Measurements from ENCODE around the gene AMD1.
"Not testable (repeated sequence)": the region's sequence is repeated elsewhere in the genome, so short reads cannot be mapped to it uniquely, and the experiment has no call there.

AMD1 gene

GRCh38 chr6:110897433-110897832, 22.8 kb downstream of the AMD1 start:
- H3K4me1 ChIP-seq (ENCODE audit: control insufficient read depth, insufficient read depth, low read length, unreplicated experiment): peaks cover 6% of the 10 kb centered on the region
- peaks cover 15% of the 10 kb centered on the region for H3K79me2 ChIP-seq (ENCODE audit: control insufficient read depth, insufficient read depth, low read length, unreplicated experiment)
- peaks cover 62% of the 10 kb centered on the region for H3K36me3 ChIP-seq (ENCODE audit: insufficient read depth, low read length)
- no peak overlapping the region for H2AFZ ChIP-seq (ENCODE audit: low read length, unreplicated experiment)
- no peak overlapping the region for H3K27ac ChIP-seq (ENCODE audit: low read depth, low read length)
- no peak overlapping the region for H3K4me3 ChIP-seq (ENCODE audit: low read depth, low read length)
- no peaks in the 10 kb centered on the region for H3K27me3 ChIP-seq (ENCODE audit: insufficient read depth, low read length)

DNA sequence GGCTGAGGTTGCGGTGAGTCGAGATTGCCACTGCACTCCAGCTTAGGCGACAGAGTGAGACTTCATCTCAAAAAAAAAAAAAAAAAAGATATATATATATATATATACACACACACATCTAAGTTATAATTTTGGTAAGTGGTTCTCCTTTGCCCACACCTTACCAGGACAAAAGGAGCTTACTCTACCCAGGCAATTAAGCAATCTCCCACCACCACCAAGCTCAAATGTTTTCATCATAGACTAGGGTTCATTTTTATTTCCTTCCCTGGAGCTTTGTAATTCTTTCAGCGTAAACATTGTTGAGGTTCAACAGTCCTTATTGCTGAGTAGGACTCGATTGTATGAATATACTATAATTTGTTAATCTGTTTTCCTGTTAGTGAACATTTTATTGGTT, 23.5 kb downstream of the AMD1 start:
- no peak overlapping the region for H3K27ac ChIP-seq (ENCODE audit: low read depth, low read length)
- H3K79me2 ChIP-seq (ENCODE audit: control insufficient read depth, insufficient read depth, low read length, unreplicated experiment): peaks cover 10% of the 10 kb centered on the region
- no peak overlapping the region for H3K4me3 ChIP-seq (ENCODE audit: low read depth, low read length)
- H2AFZ ChIP-seq (ENCODE audit: low read length, unreplicated experiment): no peak overlapping the region
- peaks cover 56% of the 10 kb centered on the region for H3K36me3 ChIP-seq (ENCODE audit: insufficient read depth, low read length)
- H3K4me1 ChIP-seq (ENCODE audit: control insufficient read depth, insufficient read depth, low read length, unreplicated experiment): peaks cover 6% of the 10 kb centered on the region
- no peaks in the 10 kb centered on the region for H3K27me3 ChIP-seq (ENCODE audit: insufficient read depth, low read length)

DNA sequence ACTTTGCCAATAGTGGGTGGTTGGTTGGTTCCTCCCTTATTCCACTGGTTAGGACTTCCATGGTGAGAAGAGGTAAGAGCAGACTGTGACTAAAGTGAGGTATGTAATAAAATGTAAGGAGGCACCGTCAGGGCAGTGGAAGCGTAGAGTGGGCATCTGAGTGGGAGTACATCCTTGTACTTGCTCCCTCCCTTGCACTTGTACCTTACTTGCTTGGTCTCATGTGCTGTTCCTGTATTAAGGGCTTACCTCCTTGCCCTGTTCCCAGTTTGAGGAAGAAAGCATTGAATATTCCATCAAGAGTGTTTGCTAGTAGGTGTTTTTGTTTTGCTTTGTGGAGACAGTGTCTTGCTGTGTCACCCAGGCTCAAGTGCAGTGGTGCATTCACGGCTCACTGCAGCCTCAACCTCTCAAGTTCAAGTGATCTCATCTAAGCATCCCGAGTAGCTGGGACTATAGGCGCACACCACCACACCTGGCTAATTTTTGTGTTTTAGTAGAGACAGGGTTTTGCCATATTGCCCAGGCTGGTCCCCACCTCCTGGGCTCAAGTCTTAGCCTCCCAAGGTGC, 25.5 kb downstream of the AMD1 start:
- no peaks in the 10 kb centered on the region for H3K27me3 ChIP-seq (ENCODE audit: insufficient read depth, low read length)
- peaks cover 43% of the 10 kb centered on the region for H3K36me3 ChIP-seq (ENCODE audit: insufficient read depth, low read length)
- no peak overlapping the region for H3K27ac ChIP-seq (ENCODE audit: low read depth, low read length)
- H3K79me2 ChIP-seq (ENCODE audit: control insufficient read depth, insufficient read depth, low read length, unreplicated experiment): no peaks in the 10 kb centered on the region
- peaks cover 6% of the 10 kb centered on the region for H3K4me1 ChIP-seq (ENCODE audit: control insufficient read depth, insufficient read depth, low read length, unreplicated experiment)
- no peak overlapping the region for H3K4me3 ChIP-seq (ENCODE audit: low read depth, low read length)
- no peak overlapping the region for H2AFZ ChIP-seq (ENCODE audit: low read length, unreplicated experiment)

- H3K27ac ChIP-seq (ENCODE audit: low read depth, low read length); H3K27me3 ChIP-seq (ENCODE audit: insufficient read depth, low read length); H3K4me3 ChIP-seq (ENCODE audit: low read depth, low read length); H3K4me1 ChIP-seq (ENCODE audit: control insufficient read depth, insufficient read depth, low read length, unreplicated experiment); H3K79me2 ChIP-seq (ENCODE audit: control insufficient read depth, insufficient read depth, low read length, unreplicated experiment); H2AFZ ChIP-seq (ENCODE audit: low read length, unreplicated experiment): not testable (repeated sequence)
- peaks cover 28% of the 10 kb centered on the region for H3K36me3 ChIP-seq (ENCODE audit: insufficient read depth, low read length)
These were observed 27.0 kb downstream of the AMD1 start for GRCh38 chr6:110901601-110902000.

DNA sequence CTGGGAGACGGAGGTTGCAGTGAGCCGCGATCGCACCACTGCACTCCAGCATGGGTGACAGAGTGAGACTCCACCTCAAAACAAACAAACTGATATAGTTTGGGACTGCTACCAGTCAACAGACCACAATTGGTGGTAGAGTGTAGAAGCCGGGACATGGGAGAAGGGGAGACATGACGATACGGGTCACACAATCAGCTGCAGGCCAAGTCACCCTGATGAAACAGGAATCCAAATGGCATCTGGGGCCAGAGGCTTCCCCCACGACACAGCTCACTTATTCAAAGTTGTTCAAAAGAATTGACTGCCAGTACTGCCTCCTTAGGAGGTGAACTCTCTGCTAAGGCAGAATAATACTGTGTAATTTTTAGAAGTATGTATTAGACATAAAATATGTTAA, 27.5 kb downstream of the AMD1 start:
- Histone ChIP-seq H3K27ac (ENCODE audit: low read depth, low read length) (no peak overlapping the region), H3K36me3 (ENCODE audit: insufficient read depth, low read length) (peaks cover 23% of the 10 kb centered on the region), H3K4me1 (ENCODE audit: control insufficient read depth, insufficient read depth, low read length, unreplicated experiment) (peaks cover 2% of the 10 kb centered on the region), H3K79me2 (ENCODE audit: control insufficient read depth, insufficient read depth, low read length, unreplicated experiment) (no peaks in the 10 kb centered on the region), H3K27me3 (ENCODE audit: insufficient read depth, low read length) (no peaks in the 10 kb centered on the region), H3K4me3 (ENCODE audit: low read depth, low read length) (no peak overlapping the region), H2AFZ (ENCODE audit: low read length, unreplicated experiment) (no peak overlapping the region)

- not testable (repeated sequence) for H3K27me3 ChIP-seq (ENCODE audit: insufficient read depth, low read length); H3K27ac ChIP-seq (ENCODE audit: low read depth, low read length); H3K4me3 ChIP-seq (ENCODE audit: low read depth, low read length); H3K79me2 ChIP-seq (ENCODE audit: control insufficient read depth, insufficient read depth, low read length, unreplicated experiment); H3K4me1 ChIP-seq (ENCODE audit: control insufficient read depth, insufficient read depth, low read length, unreplicated experiment); H2AFZ ChIP-seq (ENCODE audit: low read length, unreplicated experiment); H3K36me3 ChIP-seq (ENCODE audit: insufficient read depth, low read length)
These were observed 31.7 kb downstream of the AMD1 start for GRCh38 chr6:110906273-110906672.

- Histone ChIP-seq H3K27ac (ENCODE audit: low read depth, low read length) (no peak overlapping the region), H3K79me2 (ENCODE audit: control insufficient read depth, insufficient read depth, low read length, unreplicated experiment) (no peaks in the 10 kb centered on the region), H3K4me1 (ENCODE audit: control insufficient read depth, insufficient read depth, low read length, unreplicated experiment) (peaks cover 11% of the 10 kb centered on the region), H3K27me3 (ENCODE audit: insufficient read depth, low read length) (no peaks in the 10 kb centered on the region), H2AFZ (ENCODE audit: low read length, unreplicated experiment) (no peak overlapping the region), H3K4me3 (ENCODE audit: low read depth, low read length) (no peak overlapping the region), H3K36me3 (ENCODE audit: insufficient read depth, low read length) (no peaks in the 10 kb centered on the region)
These were observed 56.2 kb downstream of the AMD1 start for GRCh38 chr6:110930781-110931180.

GRCh38 chr6:110933912-110934311, 59.3 kb downstream of the AMD1 start:
- H3K27me3 ChIP-seq (ENCODE audit: insufficient read depth, low read length): no peaks in the 10 kb centered on the region
- H3K79me2 ChIP-seq (ENCODE audit: control insufficient read depth, insufficient read depth, low read length, unreplicated experiment): no peaks in the 10 kb centered on the region
- no peak overlapping the region for H2AFZ ChIP-seq (ENCODE audit: low read length, unreplicated experiment)
- no peaks in the 10 kb centered on the region for H3K36me3 ChIP-seq (ENCODE audit: insufficient read depth, low read length)
- H3K4me3 ChIP-seq (ENCODE audit: low read depth, low read length): no peak overlapping the region
- H3K4me1 ChIP-seq (ENCODE audit: control insufficient read depth, insufficient read depth, low read length, unreplicated experiment): peaks cover 11% of the 10 kb centered on the region
- H3K27ac ChIP-seq (ENCODE audit: low read depth, low read length): no peak overlapping the region

- no peak overlapping the region for H2AFZ ChIP-seq (ENCODE audit: low read length, unreplicated experiment)
- no peaks in the 10 kb centered on the region for H3K36me3 ChIP-seq (ENCODE audit: insufficient read depth, low read length)
- peaks cover 10% of the 10 kb centered on the region for H3K4me1 ChIP-seq (ENCODE audit: control insufficient read depth, insufficient read depth, low read length, unreplicated experiment)
- H3K4me3 ChIP-seq (ENCODE audit: low read depth, low read length): no peak overlapping the region
- no peaks in the 10 kb centered on the region for H3K27me3 ChIP-seq (ENCODE audit: insufficient read depth, low read length)
- no peak overlapping the region for H3K27ac ChIP-seq (ENCODE audit: low read depth, low read length)
- no peaks in the 10 kb centered on the region for H3K79me2 ChIP-seq (ENCODE audit: control insufficient read depth, insufficient read depth, low read length, unreplicated experiment)
These were observed 59.9 kb downstream of the AMD1 start for GRCh38 chr6:110934381-110934898.

GRCh38 chr6:110935171-110935570, 60.6 kb downstream of the AMD1 start:
- H3K27me3 ChIP-seq (ENCODE audit: insufficient read depth, low read length): no peaks in the 10 kb centered on the region
- H3K4me3 ChIP-seq (ENCODE audit: low read depth, low read length): no peak overlapping the region
- peaks cover 3% of the 10 kb centered on the region for H3K4me1 ChIP-seq (ENCODE audit: control insufficient read depth, insufficient read depth, low read length, unreplicated experiment)
- H3K79me2 ChIP-seq (ENCODE audit: control insufficient read depth, insufficient read depth, low read length, unreplicated experiment): no peaks in the 10 kb centered on the region
- no peak overlapping the region for H3K27ac ChIP-seq (ENCODE audit: low read depth, low read length)
- H2AFZ ChIP-seq (ENCODE audit: low read length, unreplicated experiment): no peak overlapping the region
- H3K36me3 ChIP-seq (ENCODE audit: insufficient read depth, low read length): no peaks in the 10 kb centered on the region

GRCh38 chr6:110938171-110938570, 63.6 kb downstream of the AMD1 start:
- H2AFZ ChIP-seq (ENCODE audit: low read length, unreplicated experiment): no peak overlapping the region

More at GRCh38 chr6:110938171-110938570, 63.6 kb downstream of the AMD1 start:
- H3K79me2 ChIP-seq (ENCODE audit: control insufficient read depth, insufficient read depth, low read length, unreplicated experiment): no peaks in the 10 kb centered on the region
- H3K27ac ChIP-seq (ENCODE audit: low read depth, low read length): no peak overlapping the region
- no peak overlapping the region for H3K4me3 ChIP-seq (ENCODE audit: low read depth, low read length)
- no peaks in the 10 kb centered on the region for H3K27me3 ChIP-seq (ENCODE audit: insufficient read depth, low read length)
- H3K4me1 ChIP-seq (ENCODE audit: control insufficient read depth, insufficient read depth, low read length, unreplicated experiment): no peaks in the 10 kb centered on the region
- no peaks in the 10 kb centered on the region for H3K36me3 ChIP-seq (ENCODE audit: insufficient read depth, low read length)

Measured in ACC112 (cell line).